IMR-90 (cell line): ENCODE results near the gene HARS2. TPM values are rescaled to one million over a fixed set of nuclear protein-coding genes. Genes with fewer than 3 reads are reported as not detected.
"Not testable (repeated sequence)": the region's sequence is repeated elsewhere in the genome, so short reads cannot be mapped to it uniquely, and the experiment has no call there.

Experiments used
- ATAC-seq: fragments of 200-7000 bp; cut with Tn5 transposase; 2 replicates; pipeline ENCODE4 v1.9.1; 2020; ENCODE audit warnings: low read depth, mild to moderate bottlenecking, moderate library complexity
- BruUV-seq: library from RNA; stranded (reverse); fragments of 400-500 nt; replicated peaks from 2 replicates; lab custom pipeline; 2021; lab: Mats Ljungman, UMichigan
- CTCF ChIA-PET: fragments of 300-600 bp; formaldehyde crosslinking; extraction: SDS; loops from one replicate; lab custom pipeline; 2021; ENCODE audit warnings: antibody characterized with exemption; lab: Yijun Ruan, JAX
- POLR2A ChIA-PET: fragments of 300-600 bp; sonication (Branson Sonifier 250); formaldehyde crosslinking; loops from one replicate; lab custom pipeline; 2022; ENCODE audit warnings: antibody characterized with exemption; ENCODE audit not compliant: unreplicated experiment; lab: Charles Lee
- DNase-seq: peaks from one replicate; pipeline ENCODE4 v3.0.0; 2013
- H2AFZ ChIP-seq: replicated peaks from 2 replicates; pipeline ENCODE3; 2013; ENCODE audit warnings: low read length, mild to moderate bottlenecking; ENCODE audit not compliant: poor library complexity
- H2AK5ac ChIP-seq: 2 replicates; pipeline ENCODE4 v1.6.1; 2013; ENCODE audit warnings: low read depth, low read length, inconsistent platforms
- H2AK9ac ChIP-seq: replicated peaks from 2 replicates; pipeline ENCODE3; 2013; ENCODE audit warnings: mild to moderate bottlenecking, low read depth, low read length, moderate library complexity; ENCODE audit not compliant: poor library complexity
- H2BK120ac ChIP-seq: 2 replicates; pipeline ENCODE4 v1.6.1; 2013; ENCODE audit warnings: low read depth, low read length, inconsistent platforms
- H2BK15ac ChIP-seq: 3 replicates; pipeline ENCODE4 v1.6.1; 2013; ENCODE audit warnings: low read depth, low read length, inconsistent platforms
- H2BK20ac ChIP-seq: 2 replicates; pipeline ENCODE4 v1.6.1; 2013; ENCODE audit warnings: low read depth, mild to moderate bottlenecking, inconsistent platforms, low read length, moderate library complexity
- H2BK5ac ChIP-seq: 2 replicates; pipeline ENCODE4 v1.6.1; 2013; ENCODE audit warnings: mild to moderate bottlenecking, low read depth, low read length, inconsistent platforms; ENCODE audit not compliant: poor library complexity, severe bottlenecking
- H3K14ac ChIP-seq: replicated peaks from 2 replicates; pipeline ENCODE4 v1.6.1; 2013; ENCODE audit warnings: low read depth, low read length, inconsistent platforms
- H3K18ac ChIP-seq: 2 replicates; pipeline ENCODE4 v1.6.1; 2013; ENCODE audit warnings: low read depth, low read length, control low read depth
- H3K23ac ChIP-seq: 2 replicates; pipeline ENCODE4 v1.6.1; 2013; ENCODE audit warnings: low read depth, low read length, inconsistent platforms
- H3K27ac ChIP-seq: 2 replicates; pipeline ENCODE4 v1.5.1; 2013; ENCODE audit warnings: mild to moderate bottlenecking, control low read depth, low read length; ENCODE audit not compliant: insufficient read depth
- H3K27me3 ChIP-seq: 2 replicates; pipeline ENCODE4 v1.6.1; 2013; ENCODE audit warnings: low read length; ENCODE audit not compliant: control insufficient read depth, insufficient read depth
- H3K36me3 ChIP-seq: 2 replicates; pipeline ENCODE4 v1.6.1; 2013; ENCODE audit warnings: low read length, mixed read lengths; ENCODE audit not compliant: control insufficient read depth, insufficient read depth
- H3K4ac ChIP-seq: 2 replicates; pipeline ENCODE4 v1.6.1; 2013; ENCODE audit warnings: low read depth, low read length, inconsistent platforms
- H3K4me1 ChIP-seq: 2 replicates; pipeline ENCODE4 v1.6.1; 2013; ENCODE audit warnings: low read length, mixed read lengths; ENCODE audit not compliant: control insufficient read depth, insufficient read depth
- H3K4me2 ChIP-seq: 2 replicates; pipeline ENCODE4 v1.6.1; 2013; ENCODE audit warnings: low read depth, mild to moderate bottlenecking, control low read depth, low read length, moderate library complexity
- H3K4me3 ChIP-seq: 2 replicates; pipeline ENCODE4 v1.5.1; 2013; ENCODE audit warnings: low read depth, mild to moderate bottlenecking, control low read depth, low read length, moderate library complexity; ENCODE audit not compliant: insufficient read depth
- H3K56ac ChIP-seq: 2 replicates; pipeline ENCODE4 v1.6.1; 2013; ENCODE audit warnings: low read length, inconsistent platforms; ENCODE audit not compliant: insufficient read depth; ENCODE audit errors: extremely low read depth
- H3K79me1 ChIP-seq, 2 experiments: 2 replicates each; pipeline ENCODE4 v1.6.1; 2013; ENCODE audit warnings: low read length in 2 of 2, inconsistent platforms in 1 of 2, low read depth in 1 of 2
- H3K9ac ChIP-seq: 2 replicates; pipeline ENCODE4 v1.6.1; 2013; ENCODE audit warnings: low read depth, low read length, control low read depth
- H3K9me1 ChIP-seq: 2 replicates; pipeline ENCODE4 v1.6.1; 2013; ENCODE audit warnings: low read length, inconsistent platforms; ENCODE audit not compliant: insufficient read depth
- H3K9me3 ChIP-seq: 2 replicates; pipeline ENCODE4 v1.6.1; 2013; ENCODE audit warnings: low read length; ENCODE audit not compliant: control insufficient read depth, insufficient read depth
- H4K20me1 ChIP-seq: 2 replicates; pipeline ENCODE4 v1.6.1; 2013; ENCODE audit warnings: low read length, inconsistent platforms; ENCODE audit not compliant: insufficient read depth
- H4K5ac ChIP-seq: 2 replicates; pipeline ENCODE4 v1.6.1; 2013; ENCODE audit warnings: mild to moderate bottlenecking, low read depth, low read length, control low read depth
- H4K8ac ChIP-seq, 2 experiments: 2 replicates each; pipeline ENCODE4 v1.6.1; 2013; ENCODE audit warnings: low read depth in 2 of 2, low read length in 2 of 2, control low read depth in 1 of 2, inconsistent platforms in 1 of 2
- H4K91ac ChIP-seq: 2 replicates; pipeline ENCODE4 v1.6.1; 2013; ENCODE audit warnings: low read depth, low read length, inconsistent platforms; ENCODE audit not compliant: insufficient read depth
- WGBS, 2 experiments: methylation state at CpG; one replicate each; pipeline versions ENCODE4 v1.1.5 to v1.1.7; 2013; ENCODE audit warnings: missing lambda C conversion rate in 2 of 2; ENCODE audit not compliant: insufficient read length in 1 of 2; ENCODE audit errors: extremely low coverage in 2 of 2; 5-methylcytosine and 5-hydroxymethylcytosine counted together
- dilution Hi-C: fragments of 300-500 bp; cut with HindIII; formaldehyde crosslinking; loops from one replicate; pipeline ENCODE4 v1.14.3; 2018; ENCODE audit warnings: low sequenced_read_pairs; ENCODE audit not compliant: unreplicated experiment
- in situ Hi-C: fragments of 300-500 bp; cut with MboI; formaldehyde crosslinking; loops from 3 replicates; pipeline ENCODE4 v1.14.3; 2019; ENCODE audit warnings: low sequenced_read_pairs, inconsistent platforms, mixed read lengths
- intact Hi-C: fragments of 100-400 bp; cut with micrococcal nuclease; formaldehyde crosslinking; loops from 2 replicates; pipeline ENCODE4 v1.10.0; 2022
- polyA plus RNA-seq, 3 experiments: library from polyadenylated mRNA; depleted of rRNA; stranded (reverse); fragments of >200 nt; gene quantifications; 2 replicates each; pipeline ENCODE4 v1.2.3, GENCODE V29; 2012; ENCODE audit warnings: low replicate concordance in 1 of 3
- total RNA-seq: library from RNA; depleted of rRNA; stranded (reverse); fragments of >200 nt; gene quantifications from 2 replicates; pipeline ENCODE4 v1.2.3, GENCODE V29; 2012

HARS2 gene
- total and polyA plus RNA-seq, 2 of the 4 experiments (the other 2 are of a cell fraction) = 30.1 to 33.0 TPM

- H2BK20ac ChIP-seq, H3K4me3 ChIP-seq, H3K4me2 ChIP-seq, H3K27me3 ChIP-seq, H3K4ac ChIP-seq, in situ Hi-C loops, H2BK15ac ChIP-seq, H4K20me1 ChIP-seq, CTCF ChIA-PET, H3K9ac ChIP-seq, H2BK5ac ChIP-seq, H3K4me1 ChIP-seq, H2AFZ ChIP-seq, H3K23ac ChIP-seq, H2BK120ac ChIP-seq, H3K56ac ChIP-seq, POLR2A ChIA-PET, H3K9me1 ChIP-seq, H4K8ac ChIP-seq, H3K14ac ChIP-seq, intact Hi-C loops, dilution Hi-C loops, H4K91ac ChIP-seq, H3K18ac ChIP-seq, H3K79me1 ChIP-seq, DNase-seq, BruUV-seq, ATAC-seq, H3K9me3 ChIP-seq, H2AK5ac ChIP-seq, H4K5ac ChIP-seq, H3K27ac ChIP-seq, H2AK9ac ChIP-seq: not testable (repeated sequence)
- no CpG with 5 or more reads among the region's 9 CpGs for WGBS, 2 experiments
- peaks cover 14% of the 10 kb centered on the region for H3K36me3 ChIP-seq
Observed at GRCh38 chr5:140708787-140709186, 17.5 kb downstream of the HARS2 start.
